ENCODE measurements around the gene RAB13.

GRCh38 chr1:153962088-153963029, 23.8 kb downstream of the RAB13 start:
- no peak for TF ChIP-seq EZH2phosphoT487 (conservative IDR thresholded peaks at IDR 0.05; ENCODE audit: low read length)
- TF ChIP-seq, protein P1, sequence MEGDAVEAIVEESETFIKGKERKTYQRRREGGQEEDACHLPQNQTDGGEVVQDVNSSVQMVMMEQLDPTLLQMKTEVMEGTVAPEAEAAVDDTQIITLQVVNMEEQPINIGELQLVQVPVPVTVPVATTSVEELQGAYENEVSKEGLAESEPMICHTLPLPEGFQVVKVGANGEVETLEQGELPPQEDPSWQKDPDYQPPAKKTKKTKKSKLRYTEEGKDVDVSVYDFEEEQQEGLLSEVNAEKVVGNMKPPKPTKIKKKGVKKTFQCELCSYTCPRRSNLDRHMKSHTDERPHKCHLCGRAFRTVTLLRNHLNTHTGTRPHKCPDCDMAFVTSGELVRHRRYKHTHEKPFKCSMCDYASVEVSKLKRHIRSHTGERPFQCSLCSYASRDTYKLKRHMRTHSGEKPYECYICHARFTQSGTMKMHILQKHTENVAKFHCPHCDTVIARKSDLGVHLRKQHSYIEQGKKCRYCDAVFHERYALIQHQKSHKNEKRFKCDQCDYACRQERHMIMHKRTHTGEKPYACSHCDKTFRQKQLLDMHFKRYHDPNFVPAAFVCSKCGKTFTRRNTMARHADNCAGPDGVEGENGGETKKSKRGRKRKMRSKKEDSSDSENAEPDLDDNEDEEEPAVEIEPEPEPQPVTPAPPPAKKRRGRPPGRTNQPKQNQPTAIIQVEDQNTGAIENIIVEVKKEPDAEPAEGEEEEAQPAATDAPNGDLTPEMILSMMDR (IDR thresholded peaks at IDR 0.05; ENCODE audit: insufficient read depth, low read length, poor library complexity, severe bottlenecking) = no peak
